ENCODE data around the gene LRRC53. TPM values are rescaled to one million over a fixed set of nuclear protein-coding genes. Genes with fewer than 3 reads are reported as not detected.

LRRC53 gene
- total RNA-seq, 1 donor from 2014 or later, result not detected

GRCh38 chr1:74496669-74497068, 15.7 kb downstream of the LRRC53 start:
- no peak overlapping the region for H3K4me3 ChIP-seq
- DNase-seq, result no peak
- no peak for TF ChIP-seq CTCF (IDR thresholded peaks at IDR 0.05)
- no peaks in the 10 kb centered on the region for H3K27me3 ChIP-seq (ENCODE audit: low read depth)
- no peaks in the 10 kb centered on the region for H3K36me3 ChIP-seq
- H3K27ac ChIP-seq, result no peak overlapping the region
- no peaks in the 10 kb centered on the region for H3K9me3 ChIP-seq
- ATAC-seq, result no peak
- intact Hi-C loops (cut with DNase I), result no loop called here
- no peaks in the 10 kb centered on the region for H3K4me1 ChIP-seq

GRCh38 chr1:74486036-74486435, 26.4 kb downstream of the LRRC53 start:
- no peak for TF ChIP-seq CTCF (IDR thresholded peaks at IDR 0.05)
- Histone ChIP-seq H3K4me3 (no peak overlapping the region), H3K27ac (no peak overlapping the region), H3K4me1 (no peaks in the 10 kb centered on the region), H3K36me3 (no peaks in the 10 kb centered on the region), H3K27me3 (ENCODE audit: low read depth) (no peaks in the 10 kb centered on the region), H3K9me3 (no peaks in the 10 kb centered on the region)
- ATAC-seq (no peak), DNase-seq (no peak)
- intact Hi-C loops (cut with DNase I), result no loop called here

GRCh38 chr1:74485622-74486021, 26.8 kb downstream of the LRRC53 start:
- no peaks in the 10 kb centered on the region for H3K9me3 ChIP-seq
- no peak for DNase-seq
- TF ChIP-seq CTCF (IDR thresholded peaks at IDR 0.05), result no peak
- no peaks in the 10 kb centered on the region for H3K27me3 ChIP-seq (ENCODE audit: low read depth)
- no peak for ATAC-seq
- no peak overlapping the region for H3K4me3 ChIP-seq
- H3K4me1 ChIP-seq, result no peaks in the 10 kb centered on the region
- intact Hi-C loops (cut with DNase I), result no loop called here
- no peak overlapping the region for H3K27ac ChIP-seq
- no peaks in the 10 kb centered on the region for H3K36me3 ChIP-seq

GRCh38 chr1:74481607-74482006, 30.8 kb downstream of the LRRC53 start:
- Histone ChIP-seq H3K36me3 (no peaks in the 10 kb centered on the region), H3K4me3 (no peak overlapping the region), H3K27me3 (ENCODE audit: low read depth) (no peaks in the 10 kb centered on the region), H3K9me3 (no peaks in the 10 kb centered on the region), H3K4me1 (no peaks in the 10 kb centered on the region), H3K27ac (no peak overlapping the region)
- no peak for DNase-seq
- intact Hi-C loops (cut with DNase I), result no loop called here
- TF ChIP-seq CTCF (IDR thresholded peaks at IDR 0.05), result no peak
- ATAC-seq, result no peak

GRCh38 chr1:74480068-74480467, 32.3 kb downstream of the LRRC53 start:
- no peaks in the 10 kb centered on the region for H3K36me3 ChIP-seq
- H3K27me3 ChIP-seq (ENCODE audit: low read depth), result no peaks in the 10 kb centered on the region
- intact Hi-C loops (cut with DNase I), result no loop called here
- TF ChIP-seq CTCF (IDR thresholded peaks at IDR 0.05), result no peak
- no peak overlapping the region for H3K4me3 ChIP-seq
- ATAC-seq, result no peak
- no peaks in the 10 kb centered on the region for H3K4me1 ChIP-seq
- no peak for DNase-seq
- no peaks in the 10 kb centered on the region for H3K9me3 ChIP-seq
- no peak overlapping the region for H3K27ac ChIP-seq

- H3K4me3 ChIP-seq, result no peak overlapping the region
- DNase-seq, result no peak
- H3K27ac ChIP-seq, result no peak overlapping the region
- H3K4me1 ChIP-seq, result no peaks in the 10 kb centered on the region
- H3K27me3 ChIP-seq (ENCODE audit: low read depth), result no peaks in the 10 kb centered on the region
- H3K36me3 ChIP-seq, result no peaks in the 10 kb centered on the region
- ATAC-seq, result no peak
- intact Hi-C loops (cut with DNase I), result no loop called here
- no peak for TF ChIP-seq CTCF (IDR thresholded peaks at IDR 0.05)
- H3K9me3 ChIP-seq, result no peaks in the 10 kb centered on the region
Measured at GRCh38 chr1:74478979-74479378, 33.4 kb downstream of the LRRC53 start.
